PFSK-1 (cell line): ENCODE results near the gene PTPRJ.

Source experiments
- FOXP2 ChIP-seq: optimal IDR thresholded peaks from 2 replicates; pipeline ENCODE3; 2011; ENCODE audit warnings: borderline replicate concordance, control low read depth, inconsistent platforms; ENCODE audit not compliant: insufficient read depth; ENCODE audit errors: extremely low read length, extremely low read depth
- POLR2AphosphoS5 ChIP-seq: IDR thresholded peaks from 2 replicates; pipeline ENCODE4 v1.6.1; 2012; ENCODE audit warnings: low read depth, mild to moderate bottlenecking, control low read depth, low read length, moderate library complexity
- SIN3A ChIP-seq: IDR thresholded peaks from 2 replicates; pipeline ENCODE4 v1.6.1; 2012; ENCODE audit warnings: mild to moderate bottlenecking, low read length, moderate library complexity, borderline replicate concordance; ENCODE audit not compliant: insufficient read depth
- TAF1 ChIP-seq: IDR thresholded peaks from 2 replicates; pipeline ENCODE4 v1.6.1; 2012; ENCODE audit warnings: low read length, control low read depth, borderline replicate concordance; ENCODE audit not compliant: insufficient read depth
- TF ChIP-seq, protein P1 (sequence below), 2 experiments: IDR thresholded peaks; 2 replicates each; pipeline versions ENCODE4 v1.6.1 to v1.8.0; 2011 to 2012; ENCODE audit warnings: low read depth in 2 of 2, low read length in 2 of 2, control low read depth in 1 of 2, inconsistent platforms in 1 of 2, mild to moderate bottlenecking in 1 of 2, moderate library complexity in 1 of 2; ENCODE audit not compliant: insufficient read depth in 1 of 2

The PTPRJ gene

GRCh38 chr11:48025293-48025983 is 45.1 kb downstream of the PTPRJ start:
- TF ChIP-seq SIN3A (no peak), POLR2AphosphoS5 (no peak), TAF1 (no peak), FOXP2 (no peak)
- TF ChIP-seq, protein P1, sequence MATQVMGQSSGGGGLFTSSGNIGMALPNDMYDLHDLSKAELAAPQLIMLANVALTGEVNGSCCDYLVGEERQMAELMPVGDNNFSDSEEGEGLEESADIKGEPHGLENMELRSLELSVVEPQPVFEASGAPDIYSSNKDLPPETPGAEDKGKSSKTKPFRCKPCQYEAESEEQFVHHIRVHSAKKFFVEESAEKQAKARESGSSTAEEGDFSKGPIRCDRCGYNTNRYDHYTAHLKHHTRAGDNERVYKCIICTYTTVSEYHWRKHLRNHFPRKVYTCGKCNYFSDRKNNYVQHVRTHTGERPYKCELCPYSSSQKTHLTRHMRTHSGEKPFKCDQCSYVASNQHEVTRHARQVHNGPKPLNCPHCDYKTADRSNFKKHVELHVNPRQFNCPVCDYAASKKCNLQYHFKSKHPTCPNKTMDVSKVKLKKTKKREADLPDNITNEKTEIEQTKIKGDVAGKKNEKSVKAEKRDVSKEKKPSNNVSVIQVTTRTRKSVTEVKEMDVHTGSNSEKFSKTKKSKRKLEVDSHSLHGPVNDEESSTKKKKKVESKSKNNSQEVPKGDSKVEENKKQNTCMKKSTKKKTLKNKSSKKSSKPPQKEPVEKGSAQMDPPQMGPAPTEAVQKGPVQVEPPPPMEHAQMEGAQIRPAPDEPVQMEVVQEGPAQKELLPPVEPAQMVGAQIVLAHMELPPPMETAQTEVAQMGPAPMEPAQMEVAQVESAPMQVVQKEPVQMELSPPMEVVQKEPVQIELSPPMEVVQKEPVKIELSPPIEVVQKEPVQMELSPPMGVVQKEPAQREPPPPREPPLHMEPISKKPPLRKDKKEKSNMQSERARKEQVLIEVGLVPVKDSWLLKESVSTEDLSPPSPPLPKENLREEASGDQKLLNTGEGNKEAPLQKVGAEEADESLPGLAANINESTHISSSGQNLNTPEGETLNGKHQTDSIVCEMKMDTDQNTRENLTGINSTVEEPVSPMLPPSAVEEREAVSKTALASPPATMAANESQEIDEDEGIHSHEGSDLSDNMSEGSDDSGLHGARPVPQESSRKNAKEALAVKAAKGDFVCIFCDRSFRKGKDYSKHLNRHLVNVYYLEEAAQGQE (IDR thresholded peaks at IDR 0.05; ENCODE audit: insufficient read depth in 1 of 2, low read depth in 2 of 2, low read length in 2 of 2), result no peak

DNA sequence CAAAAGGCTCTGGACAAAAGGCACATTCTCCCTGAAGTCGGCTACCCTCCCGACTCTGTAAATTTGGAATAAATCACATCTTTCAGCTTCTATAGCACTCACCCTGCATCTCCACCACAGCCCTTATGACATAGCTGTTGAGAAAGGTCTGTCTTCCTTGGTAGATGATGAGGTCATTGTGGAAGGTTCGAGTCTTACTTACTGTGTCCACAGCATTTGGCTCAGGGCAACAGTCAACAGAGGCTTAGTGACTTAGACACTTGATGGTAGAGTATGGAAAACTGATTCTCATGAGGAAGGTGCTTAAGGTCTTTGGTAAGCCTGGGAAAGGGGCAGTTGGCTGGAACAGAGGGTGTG is 45.6 kb downstream of the PTPRJ start:
- no peak for TF ChIP-seq POLR2AphosphoS5
- TF ChIP-seq TAF1, result no peak
- TF ChIP-seq SIN3A, result no peak
- TF ChIP-seq, protein P1 (IDR thresholded peaks at IDR 0.05; ENCODE audit: insufficient read depth in 1 of 2, low read depth in 2 of 2, low read length in 2 of 2), result no peak
- TF ChIP-seq FOXP2, result no peak

DNA sequence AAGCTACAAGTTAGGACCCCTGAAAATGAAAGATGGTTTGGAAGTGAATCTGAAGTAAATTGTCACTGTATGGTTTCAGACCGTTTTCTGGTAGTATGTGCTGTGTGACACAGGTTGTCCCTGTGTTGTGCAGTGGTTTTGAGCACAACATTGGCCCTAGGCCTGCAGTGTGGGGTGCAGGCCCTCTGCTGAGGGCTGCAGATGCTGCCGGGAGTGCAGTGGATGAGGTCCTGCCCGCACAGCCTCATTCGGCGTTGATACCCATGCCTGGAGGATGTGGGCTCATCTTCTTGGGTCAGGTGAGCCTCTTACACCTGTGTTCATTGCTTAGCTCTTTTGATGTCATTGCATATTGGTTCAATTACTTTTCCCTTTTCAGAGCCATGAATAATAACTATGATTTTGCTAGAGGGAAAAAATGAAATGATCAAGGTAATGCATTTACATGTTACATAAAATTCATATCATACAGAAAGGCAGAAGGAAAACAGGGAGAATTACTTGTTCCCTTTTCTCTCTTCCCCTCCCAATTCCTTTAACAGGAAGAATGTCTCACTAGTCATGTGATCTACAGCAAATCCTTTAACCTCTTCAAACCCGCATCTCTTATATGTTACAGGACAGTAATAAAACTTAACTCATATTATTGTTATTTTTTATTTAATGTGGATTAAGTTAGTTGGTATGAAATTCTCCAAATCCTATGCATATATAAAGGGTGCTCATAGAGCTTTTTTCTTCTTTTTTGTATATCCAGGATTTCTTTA is 48.7 kb downstream of the PTPRJ start:
- TF ChIP-seq POLR2AphosphoS5 (no peak), TAF1 (no peak), SIN3A (no peak), FOXP2 (no peak)
- TF ChIP-seq, protein P1 (IDR thresholded peaks at IDR 0.05; ENCODE audit: insufficient read depth in 1 of 2, low read depth in 2 of 2, low read length in 2 of 2), result no peak

- TF ChIP-seq FOXP2, result no peak
- TF ChIP-seq POLR2AphosphoS5, result no peak
- TF ChIP-seq SIN3A, result no peak
- TF ChIP-seq, protein P1 (IDR thresholded peaks at IDR 0.05; ENCODE audit: insufficient read depth in 1 of 2, low read depth in 2 of 2, low read length in 2 of 2), result no peak
- TF ChIP-seq TAF1, result no peak
Measured at GRCh38 chr11:48029681-48030290, 49.4 kb downstream of the PTPRJ start.
